Upper lobe of right lung (tissue), 1 donor: ENCODE measurements around the gene GALNT7. TPM values are rescaled to one million over a fixed set of nuclear protein-coding genes. Genes with fewer than 3 reads are reported as not detected.
"Not testable (repeated sequence)": the region's sequence is repeated elsewhere in the genome, so short reads cannot be mapped to it uniquely, and the experiment has no call there.

Source experiments
- ATAC-seq: fragments of 200-7000 bp; cut with Tn5 transposase; one replicate; pipeline ENCODE4 v1.9.1; 2020; ENCODE audit warnings: mild to moderate bottlenecking, moderate library complexity
- DNase-seq: peaks from one replicate; pipeline ENCODE4 v3.0.0-alpha.2; 2020
- H3K27ac ChIP-seq: fragments of 200-600 bp; one replicate; pipeline ENCODE4 v1.8.0; 2022
- H3K27me3 ChIP-seq: fragments of 200-600 bp; one replicate; pipeline ENCODE4 v1.8.0; 2022; ENCODE audit warnings: mild to moderate bottlenecking
- H3K36me3 ChIP-seq: fragments of 200-600 bp; one replicate; pipeline ENCODE4 v1.8.0; 2022
- H3K4me1 ChIP-seq: fragments of 200-600 bp; one replicate; pipeline ENCODE4 v1.8.0; 2022
- H3K4me3 ChIP-seq: fragments of 200-600 bp; one replicate; pipeline ENCODE4 v1.8.0; 2022; ENCODE audit warnings: mild to moderate bottlenecking
- H3K9me3 ChIP-seq: fragments of 200-600 bp; one replicate; pipeline ENCODE4 v1.8.0; 2022
- CTCF ChIP-seq: fragments of 200-600 bp; IDR thresholded peaks from one replicate; pipeline ENCODE4 v1.8.0; 2022; ENCODE audit warnings: antibody characterized with exemption
- intact Hi-C: fragments of 100-400 bp; cut with DNase I; formaldehyde crosslinking; loops from one replicate; pipeline ENCODE4 v1.11.0; 2022
- long read RNA-seq: library from polyadenylated mRNA; unstranded; transcript quantifications from one replicate; pipeline ENCODE4 v2.0.0, GENCODE V29; 2021
- total RNA-seq: library from RNA; stranded (reverse); fragmentation: NEBNext Ultra II Directional; extraction: Animal tissue kit (Norgen Biotek cat#: 25700); gene quantifications from one replicate; pipeline ENCODE4 v1.2.1, GENCODE V29; 2021
- donor health status: DM: no; HTN: yes; CAD: no; lungs with severe emphysema.

The GALNT7 gene
- 22.3 TPM for total RNA-seq
- long read RNA-seq, full-length matches to known transcripts: 28 of 49 reads
- long read RNA-seq, partial matches to known transcripts: 2 of 49 reads
- long read RNA-seq, other reads (novel, unspliced or antisense): 19 of 49 reads

GRCh38 chr4:173168396-173169177 lies at the start of gene GALNT7:
GALNT7 (plus strand) TSS chr4:173168811; CDS start chr4:173168836, 25 bp downstream.
- no peak for TF ChIP-seq CTCF

GRCh38 chr4:173118819-173119218 lies 49.8 kb upstream of the GALNT7 start:
- H3K4me3 ChIP-seq, H3K9me3 ChIP-seq, H3K27ac ChIP-seq, ATAC-seq, intact Hi-C loops, DNase-seq, H3K4me1 ChIP-seq, H3K27me3 ChIP-seq, H3K36me3 ChIP-seq: not testable (repeated sequence)

More at GRCh38 chr4:173168396-173169177, at the start of gene GALNT7:
- peak; percentile 89 for DNase-seq
- Histone ChIP-seq H3K4me3 (peak within 1 kb of the TSS; percentile 80), H3K36me3 (no peaks in the 10 kb centered on the region), H3K27ac (peak within 1 kb of the TSS; percentile 90), H3K9me3 (no peaks in the 10 kb centered on the region), H3K4me1 (peaks cover 21% of the 10 kb centered on the region), H3K27me3 (no peaks in the 10 kb centered on the region)
- intact Hi-C loops: no loop called here
- peak; percentile 84 for ATAC-seq

- no peak overlapping the region for H3K27ac ChIP-seq
- H3K4me3 ChIP-seq: no peak overlapping the region
- no peaks in the 10 kb centered on the region for H3K9me3 ChIP-seq
- intact Hi-C loops: no loop called here
- H3K36me3 ChIP-seq: no peaks in the 10 kb centered on the region
- H3K27me3 ChIP-seq: no peaks in the 10 kb centered on the region
- ATAC-seq (no peak), DNase-seq (no peak)
- peaks cover 5% of the 10 kb centered on the region for H3K4me1 ChIP-seq
- no peak for TF ChIP-seq CTCF
Measured at GRCh38 chr4:173119818-173120217, 48.8 kb upstream of the GALNT7 start.

- intact Hi-C loops: no loop called here
- peak; percentile 88 for ATAC-seq
- Histone ChIP-seq H3K36me3 (no peaks in the 10 kb centered on the region), H3K27ac (no peak overlapping the region), H3K9me3 (no peaks in the 10 kb centered on the region), H3K27me3 (no peaks in the 10 kb centered on the region), H3K4me3 (no peak overlapping the region), H3K4me1 (peaks cover 5% of the 10 kb centered on the region)
- DNase-seq: no peak
- TF ChIP-seq CTCF: no peak
Measured at GRCh38 chr4:173121076-173121561, 47.5 kb upstream of the GALNT7 start.

- ATAC-seq: no peak
Measured at GRCh38 chr4:173124209-173124865, 44.3 kb upstream of the GALNT7 start.

More at GRCh38 chr4:173124209-173124865, 44.3 kb upstream of the GALNT7 start:
- Histone ChIP-seq H3K27me3 (no peaks in the 10 kb centered on the region), H3K9me3 (no peaks in the 10 kb centered on the region), H3K36me3 (no peaks in the 10 kb centered on the region), H3K27ac (no peak overlapping the region), H3K4me1 (peaks cover 5% of the 10 kb centered on the region), H3K4me3 (no peak overlapping the region)
- intact Hi-C loops: no loop called here
- TF ChIP-seq CTCF: no peak
- no peak for DNase-seq
